Neuron (in vitro differentiated cells): ENCODE results near the gene MAP1LC3B.

Experiments
- H2AFZ ChIP-seq: one replicate; pipeline ENCODE4 v1.6.1; 2013; ENCODE audit warnings: low read depth, mild to moderate bottlenecking, inconsistent platforms, low read length, moderate library complexity
- H3K27me3 ChIP-seq: one replicate; pipeline ENCODE4 v1.6.1; 2013; ENCODE audit warnings: low read length; ENCODE audit not compliant: insufficient read depth
- H3K36me3 ChIP-seq: one replicate; pipeline ENCODE4 v1.6.1; 2013; ENCODE audit warnings: low read length; ENCODE audit not compliant: insufficient read depth
- H3K4me1 ChIP-seq: one replicate; pipeline ENCODE4 v1.6.1; 2013; ENCODE audit warnings: low read length; ENCODE audit not compliant: insufficient read depth
- H3K4me3 ChIP-seq: 2 replicates; pipeline ENCODE4 v1.5.1; 2013; ENCODE audit warnings: mild to moderate bottlenecking, low read length, moderate library complexity
- H3K9me3 ChIP-seq: one replicate; pipeline ENCODE4 v1.6.1; 2013; ENCODE audit warnings: low read length

MAP1LC3B gene

GRCh38 chr16:87391324-87391949, 699 bp upstream of the MAP1LC3B start:
- Histone ChIP-seq H3K4me3 (peak overlapping the region; percentile 66), H3K27me3 (no peaks in the 10 kb centered on the region), H3K36me3 (no peaks in the 10 kb centered on the region), H2AFZ (peak overlapping the region; percentile 68), H3K9me3 (no peaks in the 10 kb centered on the region), H3K4me1 (peaks cover 30% of the 10 kb centered on the region)

- no peaks in the 10 kb centered on the region for H3K9me3 ChIP-seq
- H3K36me3 ChIP-seq = no peaks in the 10 kb centered on the region
Measured at GRCh38 chr16:87392821-87393679, 914 bp downstream of the MAP1LC3B start.

GRCh38 chr16:87393680-87394055, 1.5 kb downstream of the MAP1LC3B start:
- peaks cover 4% of the 10 kb centered on the region for H3K36me3 ChIP-seq
- peaks cover 24% of the 10 kb centered on the region for H3K4me1 ChIP-seq
- H3K4me3 ChIP-seq = peak overlapping the region; percentile 66
- no peaks in the 10 kb centered on the region for H3K27me3 ChIP-seq
- H3K9me3 ChIP-seq = no peaks in the 10 kb centered on the region
- no peak overlapping the region for H2AFZ ChIP-seq

More at GRCh38 chr16:87392821-87393679, 914 bp downstream of the MAP1LC3B start:
- Histone ChIP-seq H3K4me1 (peaks cover 25% of the 10 kb centered on the region), H3K4me3 (peak overlapping the region; percentile 66), H3K27me3 (no peaks in the 10 kb centered on the region), H2AFZ (no peak overlapping the region)

GRCh38 chr16:87395181-87395842, 3.2 kb downstream of the MAP1LC3B start:
- Histone ChIP-seq H3K36me3 (peaks cover 12% of the 10 kb centered on the region), H3K27me3 (no peaks in the 10 kb centered on the region), H3K4me3 (no peak overlapping the region), H2AFZ (no peak overlapping the region), H3K4me1 (peaks cover 24% of the 10 kb centered on the region), H3K9me3 (no peaks in the 10 kb centered on the region)

GRCh38 chr16:87404764-87405625, 12.9 kb downstream of the MAP1LC3B start:
- no peaks in the 10 kb centered on the region for H3K9me3 ChIP-seq
- peaks cover 62% of the 10 kb centered on the region for H3K36me3 ChIP-seq
- H2AFZ ChIP-seq = no peak overlapping the region
- H3K4me3 ChIP-seq = no peak overlapping the region
- no peaks in the 10 kb centered on the region for H3K27me3 ChIP-seq
- H3K4me1 ChIP-seq = no peaks in the 10 kb centered on the region

GRCh38 chr16:87406495-87407088, 14.5 kb downstream of the MAP1LC3B start:
- Histone ChIP-seq H3K4me1 (no peaks in the 10 kb centered on the region), H3K4me3 (no peak overlapping the region), H3K36me3 (peaks cover 68% of the 10 kb centered on the region), H3K27me3 (no peaks in the 10 kb centered on the region), H2AFZ (no peak overlapping the region), H3K9me3 (no peaks in the 10 kb centered on the region)

GRCh38 chr16:87407511-87408112, 15.5 kb downstream of the MAP1LC3B start:
- Histone ChIP-seq H3K27me3 (no peaks in the 10 kb centered on the region), H3K36me3 (peaks cover 74% of the 10 kb centered on the region), H3K4me1 (no peaks in the 10 kb centered on the region)

GRCh38 chr16:87409153-87409552, 17.0 kb downstream of the MAP1LC3B start:
- Histone ChIP-seq H3K9me3 (no peaks in the 10 kb centered on the region), H3K27me3 (no peaks in the 10 kb centered on the region), H3K36me3 (peaks cover 78% of the 10 kb centered on the region), H3K4me1 (no peaks in the 10 kb centered on the region), H3K4me3 (no peak overlapping the region), H2AFZ (no peak overlapping the region)

More at GRCh38 chr16:87407511-87408112, 15.5 kb downstream of the MAP1LC3B start:
- no peaks in the 10 kb centered on the region for H3K9me3 ChIP-seq
- no peak overlapping the region for H3K4me3 ChIP-seq
- no peak overlapping the region for H2AFZ ChIP-seq

GRCh38 chr16:87409781-87410180, 17.6 kb downstream of the MAP1LC3B start:
- Histone ChIP-seq H3K4me3 (no peak overlapping the region), H2AFZ (no peak overlapping the region), H3K9me3 (no peaks in the 10 kb centered on the region), H3K27me3 (no peaks in the 10 kb centered on the region), H3K36me3 (peaks cover 77% of the 10 kb centered on the region), H3K4me1 (no peaks in the 10 kb centered on the region)

- Histone ChIP-seq H3K4me1 (no peaks in the 10 kb centered on the region), H3K36me3 (peaks cover 75% of the 10 kb centered on the region), H3K4me3 (no peak overlapping the region), H3K9me3 (no peaks in the 10 kb centered on the region), H2AFZ (no peak overlapping the region), H3K27me3 (no peaks in the 10 kb centered on the region)
Measured at GRCh38 chr16:87410530-87410929, 18.4 kb downstream of the MAP1LC3B start.

- Histone ChIP-seq H2AFZ (no peak overlapping the region), H3K9me3 (no peaks in the 10 kb centered on the region), H3K4me1 (no peaks in the 10 kb centered on the region), H3K27me3 (no peaks in the 10 kb centered on the region), H3K36me3 (peaks cover 72% of the 10 kb centered on the region), H3K4me3 (no peak overlapping the region)
Measured at GRCh38 chr16:87410968-87411367, 18.8 kb downstream of the MAP1LC3B start.
